SK-N-SH treated with all-trans-retinoic acid at 6 μM for 48 hours (cell line): ENCODE results near the gene SH3BP4.

Experiments used
- ATAC-seq: fragments of 200-7000 bp; cut with Tn5 transposase; 3 replicates; pipeline ENCODE4 v1.9.1; 2020; ENCODE audit warnings: mild to moderate bottlenecking, moderate library complexity
- ARNTL ChIP-seq: fragments of 450-650 bp; formaldehyde crosslinking; IDR thresholded peaks from 2 replicates; pipeline ENCODE4 v1.5.0; 2020; ENCODE audit warnings: low read depth, mild to moderate bottlenecking, moderate library complexity, borderline replicate concordance
- BACH2 ChIP-seq: fragments of 250-450 bp; sonication (Bioruptor Pico); IDR thresholded peaks from 2 replicates; pipeline ENCODE4 v1.9.0; 2021; ENCODE audit warnings: mild to moderate bottlenecking, borderline replicate concordance
- CSDC2 ChIP-seq: fragments of 250-450 bp; sonication (Bioruptor Pico); IDR thresholded peaks from 2 replicates; pipeline ENCODE4 v1.5.0; 2020; ENCODE audit warnings: mild to moderate bottlenecking, moderate library complexity
- ESRRG ChIP-seq: fragments of 250-450 bp; sonication (Bioruptor Pico); IDR thresholded peaks from 2 replicates; pipeline ENCODE4 v1.6.1; 2021; ENCODE audit warnings: mild to moderate bottlenecking
- GLIS3 ChIP-seq: fragments of 250-450 bp; sonication (Bioruptor Pico); IDR thresholded peaks from 2 replicates; pipeline ENCODE4 v1.5.0; 2020; ENCODE audit warnings: mild to moderate bottlenecking, moderate library complexity
- ISL1 ChIP-seq: fragments of 250-450 bp; sonication (Bioruptor Pico); IDR thresholded peaks from 2 replicates; pipeline ENCODE4 v2.1.2; 2022; ENCODE audit warnings: mild to moderate bottlenecking, moderate library complexity
- OSR1 ChIP-seq: fragments of 250-450 bp; sonication (Bioruptor Pico); IDR thresholded peaks from 2 replicates; pipeline ENCODE4 v1.8.0; 2022; ENCODE audit warnings: moderate library complexity, mild to moderate bottlenecking, inconsistent platforms
- PPARA ChIP-seq: fragments of 250-450 bp; sonication (Bioruptor Pico); IDR thresholded peaks from 2 replicates; pipeline ENCODE4 v1.5.0; 2020; ENCODE audit warnings: mild to moderate bottlenecking, borderline replicate concordance
- RARB ChIP-seq: fragments of 250-450 bp; sonication (Bioruptor Pico); IDR thresholded peaks from 2 replicates; pipeline ENCODE4 v1.8.0; 2021; ENCODE audit warnings: mild to moderate bottlenecking, moderate library complexity
- SNAI2 ChIP-seq: fragments of 250-450 bp; sonication (Bioruptor Pico); IDR thresholded peaks from 2 replicates; pipeline ENCODE4 v1.5.0; 2020; ENCODE audit warnings: mild to moderate bottlenecking, moderate library complexity
- TCF4 ChIP-seq: fragments of 250-450 bp; sonication (Bioruptor Pico); IDR thresholded peaks from 2 replicates; pipeline ENCODE4 v1.8.0; 2021; ENCODE audit warnings: mild to moderate bottlenecking, moderate library complexity, borderline replicate concordance
- TOX ChIP-seq: fragments of 250-450 bp; sonication (Bioruptor Pico); IDR thresholded peaks from 2 replicates; pipeline ENCODE4 v1.8.0; 2021; ENCODE audit warnings: mild to moderate bottlenecking, moderate library complexity, borderline replicate concordance
- ZC3H10 ChIP-seq: fragments of 250-450 bp; sonication (Bioruptor Pico); IDR thresholded peaks from 2 replicates; pipeline ENCODE4 v1.5.1; 2021; ENCODE audit warnings: mild to moderate bottlenecking, moderate library complexity
- ZFP3 ChIP-seq: fragments of 250-450 bp; sonication (Bioruptor Pico); IDR thresholded peaks from 2 replicates; pipeline ENCODE4 v1.5.0; 2020; ENCODE audit warnings: mild to moderate bottlenecking, moderate library complexity
- ZFP30 ChIP-seq: fragments of 450-650 bp; formaldehyde crosslinking; IDR thresholded peaks from 2 replicates; pipeline ENCODE4 v1.5.0; 2022; ENCODE audit warnings: mild to moderate bottlenecking, moderate library complexity
- ZNF565 ChIP-seq: fragments of 450-650 bp; formaldehyde crosslinking; conservative IDR thresholded peaks from 2 replicates; pipeline ENCODE4 v1.5.0; 2020; ENCODE audit warnings: low read depth, mild to moderate bottlenecking, moderate library complexity
- ZNF70 ChIP-seq: fragments of 450-650 bp; formaldehyde crosslinking; IDR thresholded peaks from 2 replicates; pipeline ENCODE4 v1.5.0; 2020; ENCODE audit warnings: mild to moderate bottlenecking, moderate library complexity
- ZNF8 ChIP-seq: fragments of 450-650 bp; formaldehyde crosslinking; IDR thresholded peaks from 2 replicates; pipeline ENCODE4 v1.5.0; 2020; ENCODE audit warnings: mild to moderate bottlenecking, moderate library complexity
- TF ChIP-seq, protein P1 (sequence below): fragments of 250-450 bp; sonication (Bioruptor Pico); IDR thresholded peaks from 2 replicates; pipeline ENCODE4 v1.8.0; 2020; ENCODE audit warnings: mild to moderate bottlenecking, moderate library complexity, borderline replicate concordance
- TF ChIP-seq, protein P2 (sequence below): fragments of 250-450 bp; sonication (Bioruptor Pico); IDR thresholded peaks from 2 replicates; pipeline ENCODE4 v1.5.0; 2020; ENCODE audit warnings: mild to moderate bottlenecking, moderate library complexity
- TF ChIP-seq, protein P3 (sequence below): fragments of 250-450 bp; sonication (Bioruptor Pico); IDR thresholded peaks from 2 replicates; pipeline ENCODE4 v1.8.0; 2021; ENCODE audit warnings: low read depth, mild to moderate bottlenecking, moderate library complexity, borderline replicate concordance
- TF ChIP-seq, protein P4 (sequence below): fragments of 250-450 bp; sonication (Bioruptor Pico); IDR thresholded peaks from 2 replicates; pipeline ENCODE4 v1.5.1; 2021; ENCODE audit warnings: mild to moderate bottlenecking, moderate library complexity
- TF ChIP-seq, protein P5 (sequence below): fragments of 250-450 bp; sonication (Bioruptor Pico); IDR thresholded peaks from 2 replicates; pipeline ENCODE4 v1.5.1; 2020; ENCODE audit warnings: low read depth, mild to moderate bottlenecking, moderate library complexity

The SH3BP4 gene

DNA sequence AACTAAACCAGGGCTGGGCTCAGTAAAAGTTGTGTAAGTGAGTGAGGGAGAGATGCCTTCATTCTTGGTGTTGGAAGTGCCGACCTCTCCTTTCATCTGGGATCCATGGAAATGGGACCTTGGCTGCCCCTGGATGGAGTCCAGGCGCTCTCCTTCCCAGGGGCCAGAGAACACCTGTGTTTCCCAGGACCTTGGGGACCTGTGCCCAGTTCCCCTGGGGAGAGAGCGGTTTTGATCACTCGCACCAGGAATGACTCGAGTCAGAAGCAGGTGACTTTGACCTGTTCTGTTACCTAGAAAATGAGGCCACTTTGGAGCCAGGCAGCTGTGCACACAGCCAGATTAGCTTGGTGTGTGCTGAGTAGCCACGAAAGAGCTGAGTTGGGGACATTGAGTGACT, 97.3 kb downstream of the SH3BP4 start (continued):
- TF ChIP-seq, protein P1, sequence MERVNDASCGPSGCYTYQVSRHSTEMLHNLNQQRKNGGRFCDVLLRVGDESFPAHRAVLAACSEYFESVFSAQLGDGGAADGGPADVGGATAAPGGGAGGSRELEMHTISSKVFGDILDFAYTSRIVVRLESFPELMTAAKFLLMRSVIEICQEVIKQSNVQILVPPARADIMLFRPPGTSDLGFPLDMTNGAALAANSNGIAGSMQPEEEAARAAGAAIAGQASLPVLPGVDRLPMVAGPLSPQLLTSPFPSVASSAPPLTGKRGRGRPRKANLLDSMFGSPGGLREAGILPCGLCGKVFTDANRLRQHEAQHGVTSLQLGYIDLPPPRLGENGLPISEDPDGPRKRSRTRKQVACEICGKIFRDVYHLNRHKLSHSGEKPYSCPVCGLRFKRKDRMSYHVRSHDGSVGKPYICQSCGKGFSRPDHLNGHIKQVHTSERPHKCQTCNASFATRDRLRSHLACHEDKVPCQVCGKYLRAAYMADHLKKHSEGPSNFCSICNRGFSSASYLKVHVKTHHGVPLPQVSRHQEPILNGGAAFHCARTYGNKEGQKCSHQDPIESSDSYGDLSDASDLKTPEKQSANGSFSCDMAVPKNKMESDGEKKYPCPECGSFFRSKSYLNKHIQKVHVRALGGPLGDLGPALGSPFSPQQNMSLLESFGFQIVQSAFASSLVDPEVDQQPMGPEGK (CRISPR knock-in tag), result no peak
- TF ChIP-seq OSR1 (CRISPR knock-in tag), result no peak
- TF ChIP-seq RARB (CRISPR knock-in tag), result no peak
- TF ChIP-seq ZFP3 (CRISPR knock-in tag), result no peak
- no peak for TF ChIP-seq ISL1 (CRISPR knock-in tag)

DNA sequence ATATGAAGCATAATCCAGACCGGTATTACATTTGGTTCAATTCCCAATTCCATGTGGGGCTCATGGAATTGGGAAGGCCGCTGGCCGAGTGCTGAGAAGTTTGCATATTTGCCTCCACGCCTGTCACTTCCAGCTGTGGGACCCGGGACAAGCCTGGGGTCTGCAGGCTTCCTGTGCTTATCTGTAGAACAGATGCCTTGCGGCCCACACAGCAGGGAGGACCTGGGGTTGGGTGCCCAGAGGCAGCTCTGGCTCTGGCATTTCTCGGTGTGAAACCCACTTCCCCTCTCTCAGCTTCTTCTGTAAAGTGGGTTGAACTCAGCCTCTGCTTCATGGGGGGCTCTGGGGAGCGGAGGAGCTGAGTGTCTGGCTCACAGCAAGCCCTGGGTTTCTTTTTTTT, 97.9 kb downstream of the SH3BP4 start:
- no peak for ATAC-seq
- no peak for TF ChIP-seq ARNTL (CRISPR knock-in tag)
- TF ChIP-seq RARB (CRISPR knock-in tag), result no peak
- no peak for TF ChIP-seq ZNF565
- TF ChIP-seq OSR1 (CRISPR knock-in tag), result no peak
- no peak for TF ChIP-seq ISL1 (CRISPR knock-in tag)
- TF ChIP-seq ZFP30 (CRISPR knock-in tag), result no peak
- TF ChIP-seq BACH2 (CRISPR knock-in tag), result no peak

DNA sequence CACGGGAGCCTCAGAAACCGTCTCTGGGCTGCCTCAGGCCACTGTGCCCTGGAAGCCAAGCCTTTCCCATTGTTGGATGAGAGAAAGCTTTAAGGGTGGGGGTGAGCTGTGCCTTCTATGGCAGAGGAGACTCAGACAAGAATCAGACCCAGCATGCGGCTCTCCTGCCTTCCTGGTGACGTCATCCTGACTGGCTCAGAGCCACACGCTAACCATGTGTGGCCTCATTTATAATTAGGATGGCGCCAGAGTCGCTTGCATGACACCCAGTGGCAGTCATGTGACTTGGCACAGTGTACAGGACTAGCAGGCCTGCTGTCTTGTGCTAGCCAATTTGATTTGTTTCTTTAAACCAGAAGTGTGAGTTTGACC, 99.1 kb downstream of the SH3BP4 start:
- peak; percentile 89 for ATAC-seq
- peak; percentile 46; the same call in 1 of the 2 replicates for TF ChIP-seq ZNF8 (CRISPR knock-in tag)
- TF ChIP-seq TOX (CRISPR knock-in tag), result no peak
- TF ChIP-seq, protein P2, sequence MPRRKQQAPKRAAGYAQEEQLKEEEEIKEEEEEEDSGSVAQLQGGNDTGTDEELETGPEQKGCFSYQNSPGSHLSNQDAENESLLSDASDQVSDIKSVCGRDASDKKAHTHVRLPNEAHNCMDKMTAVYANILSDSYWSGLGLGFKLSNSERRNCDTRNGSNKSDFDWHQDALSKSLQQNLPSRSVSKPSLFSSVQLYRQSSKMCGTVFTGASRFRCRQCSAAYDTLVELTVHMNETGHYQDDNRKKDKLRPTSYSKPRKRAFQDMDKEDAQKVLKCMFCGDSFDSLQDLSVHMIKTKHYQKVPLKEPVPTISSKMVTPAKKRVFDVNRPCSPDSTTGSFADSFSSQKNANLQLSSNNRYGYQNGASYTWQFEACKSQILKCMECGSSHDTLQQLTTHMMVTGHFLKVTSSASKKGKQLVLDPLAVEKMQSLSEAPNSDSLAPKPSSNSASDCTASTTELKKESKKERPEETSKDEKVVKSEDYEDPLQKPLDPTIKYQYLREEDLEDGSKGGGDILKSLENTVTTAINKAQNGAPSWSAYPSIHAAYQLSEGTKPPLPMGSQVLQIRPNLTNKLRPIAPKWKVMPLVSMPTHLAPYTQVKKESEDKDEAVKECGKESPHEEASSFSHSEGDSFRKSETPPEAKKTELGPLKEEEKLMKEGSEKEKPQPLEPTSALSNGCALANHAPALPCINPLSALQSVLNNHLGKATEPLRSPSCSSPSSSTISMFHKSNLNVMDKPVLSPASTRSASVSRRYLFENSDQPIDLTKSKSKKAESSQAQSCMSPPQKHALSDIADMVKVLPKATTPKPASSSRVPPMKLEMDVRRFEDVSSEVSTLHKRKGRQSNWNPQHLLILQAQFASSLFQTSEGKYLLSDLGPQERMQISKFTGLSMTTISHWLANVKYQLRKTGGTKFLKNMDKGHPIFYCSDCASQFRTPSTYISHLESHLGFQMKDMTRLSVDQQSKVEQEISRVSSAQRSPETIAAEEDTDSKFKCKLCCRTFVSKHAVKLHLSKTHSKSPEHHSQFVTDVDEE, result peak; percentile 95
- TF ChIP-seq PPARA, result peak; percentile 95
- TF ChIP-seq GLIS3 (CRISPR knock-in tag), result peak; percentile 83
- TF ChIP-seq, protein P3, sequence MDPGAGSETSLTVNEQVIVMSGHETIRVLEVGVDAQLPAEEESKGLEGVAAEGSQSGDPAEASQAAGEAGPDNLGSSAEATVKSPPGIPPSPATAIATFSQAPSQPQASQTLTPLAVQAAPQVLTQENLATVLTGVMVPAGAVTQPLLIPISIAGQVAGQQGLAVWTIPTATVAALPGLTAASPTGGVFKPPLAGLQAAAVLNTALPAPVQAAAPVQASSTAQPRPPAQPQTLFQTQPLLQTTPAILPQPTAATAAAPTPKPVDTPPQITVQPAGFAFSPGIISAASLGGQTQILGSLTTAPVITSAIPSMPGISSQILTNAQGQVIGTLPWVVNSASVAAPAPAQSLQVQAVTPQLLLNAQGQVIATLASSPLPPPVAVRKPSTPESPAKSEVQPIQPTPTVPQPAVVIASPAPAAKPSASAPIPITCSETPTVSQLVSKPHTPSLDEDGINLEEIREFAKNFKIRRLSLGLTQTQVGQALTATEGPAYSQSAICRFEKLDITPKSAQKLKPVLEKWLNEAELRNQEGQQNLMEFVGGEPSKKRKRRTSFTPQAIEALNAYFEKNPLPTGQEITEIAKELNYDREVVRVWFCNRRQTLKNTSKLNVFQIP (CRISPR knock-in tag), result no peak
- no peak for TF ChIP-seq ESRRG
- TF ChIP-seq, protein P4, sequence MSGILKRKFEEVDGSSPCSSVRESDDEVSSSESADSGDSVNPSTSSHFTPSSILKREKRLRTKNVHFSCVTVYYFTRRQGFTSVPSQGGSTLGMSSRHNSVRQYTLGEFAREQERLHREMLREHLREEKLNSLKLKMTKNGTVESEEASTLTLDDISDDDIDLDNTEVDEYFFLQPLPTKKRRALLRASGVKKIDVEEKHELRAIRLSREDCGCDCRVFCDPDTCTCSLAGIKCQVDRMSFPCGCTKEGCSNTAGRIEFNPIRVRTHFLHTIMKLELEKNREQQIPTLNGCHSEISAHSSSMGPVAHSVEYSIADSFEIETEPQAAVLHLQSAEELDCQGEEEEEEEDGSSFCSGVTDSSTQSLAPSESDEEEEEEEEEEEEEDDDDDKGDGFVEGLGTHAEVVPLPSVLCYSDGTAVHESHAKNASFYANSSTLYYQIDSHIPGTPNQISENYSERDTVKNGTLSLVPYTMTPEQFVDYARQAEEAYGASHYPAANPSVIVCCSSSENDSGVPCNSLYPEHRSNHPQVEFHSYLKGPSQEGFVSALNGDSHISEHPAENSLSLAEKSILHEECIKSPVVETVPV (CRISPR knock-in tag), result 0 out of 2 replicates have a peak, but pooled peaks have one; percentile 12
- TF ChIP-seq ZFP30 (CRISPR knock-in tag), result peak; percentile 73; the same call in 1 of the 2 replicates
- TF ChIP-seq RARB (CRISPR knock-in tag), result no peak
- TF ChIP-seq OSR1 (CRISPR knock-in tag), result no peak
- TF ChIP-seq ZC3H10, result no peak
- TF ChIP-seq, protein P5, sequence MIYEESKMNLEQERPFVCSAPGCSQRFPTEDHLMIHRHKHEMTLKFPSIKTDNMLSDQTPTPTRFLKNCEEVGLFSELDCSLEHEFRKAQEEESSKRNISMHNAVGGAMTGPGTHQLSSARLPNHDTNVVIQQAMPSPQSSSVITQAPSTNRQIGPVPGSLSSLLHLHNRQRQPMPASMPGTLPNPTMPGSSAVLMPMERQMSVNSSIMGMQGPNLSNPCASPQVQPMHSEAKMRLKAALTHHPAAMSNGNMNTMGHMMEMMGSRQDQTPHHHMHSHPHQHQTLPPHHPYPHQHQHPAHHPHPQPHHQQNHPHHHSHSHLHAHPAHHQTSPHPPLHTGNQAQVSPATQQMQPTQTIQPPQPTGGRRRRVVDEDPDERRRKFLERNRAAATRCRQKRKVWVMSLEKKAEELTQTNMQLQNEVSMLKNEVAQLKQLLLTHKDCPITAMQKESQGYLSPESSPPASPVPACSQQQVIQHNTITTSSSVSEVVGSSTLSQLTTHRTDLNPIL (CRISPR knock-in tag), result peak; percentile 94; the same call in 1 of the 2 replicates
- peak; percentile 90 for TF ChIP-seq ZNF565
- TF ChIP-seq TCF4 (CRISPR knock-in tag), result peak; percentile 78; the same call in 1 of the 2 replicates
- TF ChIP-seq ZNF70, result peak; percentile 72
- TF ChIP-seq, protein P1 (CRISPR knock-in tag), result peak; percentile 40; the same call in 1 of the 2 replicates
- TF ChIP-seq SNAI2, result peak; percentile 90
- TF ChIP-seq ZFP3 (CRISPR knock-in tag), result peak; percentile 88
- TF ChIP-seq BACH2 (CRISPR knock-in tag), result peak; percentile 92
- peak; percentile 75 for TF ChIP-seq ISL1 (CRISPR knock-in tag)
- peak; percentile 95 for TF ChIP-seq CSDC2 (CRISPR knock-in tag)
